HG03457 (cell line): ENCODE data around the gene ST8SIA6.
A peak's percentile ranks its signal among the peaks of the same experiment; 100 is the strongest.
"Not testable (repeated sequence)": the region's sequence is repeated elsewhere in the genome, so short reads cannot be mapped to it uniquely, and the experiment has no call there.

Experiments
- ATAC-seq: cut with Tn5 transposase; IDR thresholded peaks from one replicate; pipeline ENCODE4 v1.9.1; 2021; ENCODE audit warnings: moderate number of reproducible peaks; ENCODE audit not compliant: unreplicated experiment

ST8SIA6 gene

GRCh38 chr10:17349717-17350116 lies 104.7 kb downstream of the ST8SIA6 start:
- ATAC-seq = no peak

GRCh38 chr10:17348501-17349349 lies 105.7 kb downstream of the ST8SIA6 start:
- no peak for ATAC-seq

GRCh38 chr10:17348011-17348500 lies 106.3 kb downstream of the ST8SIA6 start:
- no peak for ATAC-seq

GRCh38 chr10:17344206-17344605 lies 110.2 kb downstream of the ST8SIA6 start:
- no peak for ATAC-seq

GRCh38 chr10:17343118-17343517 lies 111.3 kb downstream of the ST8SIA6 start:
- no peak for ATAC-seq

GRCh38 chr10:17340144-17340829 lies 114.1 kb downstream of the ST8SIA6 start:
- ATAC-seq = no peak

GRCh38 chr10:17335065-17335464 lies 119.3 kb downstream of the ST8SIA6 start:
- no peak for ATAC-seq

- no peak for ATAC-seq
Measured at GRCh38 chr10:17330501-17330900, 123.9 kb downstream of the ST8SIA6 start.

GRCh38 chr10:17326377-17326776 lies 128.0 kb downstream of the ST8SIA6 start:
- no peak for ATAC-seq

- not testable (repeated sequence) for ATAC-seq
Measured at GRCh38 chr10:17321957-17322356, 132.4 kb downstream of the ST8SIA6 start.

GRCh38 chr10:17316488-17317170 lies 137.8 kb downstream of the ST8SIA6 start:
- ATAC-seq = peak; percentile 94

GRCh38 chr10:17309435-17309834 lies 145.0 kb downstream of the ST8SIA6 start:
- no peak for ATAC-seq

- no peak for ATAC-seq
Measured at GRCh38 chr10:17307123-17307522, 147.3 kb downstream of the ST8SIA6 start.

GRCh38 chr10:17292375-17292774 lies 162.0 kb downstream of the ST8SIA6 start:
- no peak for ATAC-seq

GRCh38 chr10:17290226-17290625 lies 164.2 kb downstream of the ST8SIA6 start:
- no peak for ATAC-seq

GRCh38 chr10:17289763-17290162 lies 164.6 kb downstream of the ST8SIA6 start:
- ATAC-seq = no peak

GRCh38 chr10:17286562-17287550 lies 167.5 kb downstream of the ST8SIA6 start:
- ATAC-seq = no peak

GRCh38 chr10:17282311-17282710 lies 172.1 kb downstream of the ST8SIA6 start:
- ATAC-seq = no peak

- ATAC-seq = no peak
Measured at GRCh38 chr10:17278607-17279240, 175.7 kb downstream of the ST8SIA6 start.
